Endometrial microvascular endothelial cells (primary cell): Measurements from ENCODE around the gene SELP. TPM values are rescaled to one million over a fixed set of nuclear protein-coding genes. Genes with fewer than 3 reads are reported as not detected.

ENCODE experiments used
- in situ Hi-C: cut with HindIII; loops from 2 replicates; pipeline ENCODE4 v1.10.0; 2017; ENCODE audit warnings: low sequenced_read_pairs, low pct_unique_long_range_greater_than_20kb; ENCODE audit errors: inconsistent ontology term
- total RNA-seq: library from RNA; depleted of rRNA; stranded (reverse); fragments of >200 nt; gene quantifications from one replicate; pipeline ENCODE4 v1.2.3, GENCODE V29; 2015; ENCODE audit errors: inconsistent ontology term

Gene SELP
- total RNA-seq, 1 donor from 2014 or later, result 3.3 TPM

- in situ Hi-C loops, result no loop called here
Observed at GRCh38 chr1:169585181-169585580, 44.7 kb downstream of the SELP start.

GRCh38 chr1:169584483-169585144 lies 45.3 kb downstream of the SELP start:
- in situ Hi-C loops, result no loop called here

- in situ Hi-C loops, result no loop called here
Observed at GRCh38 chr1:169577981-169578738, 51.8 kb downstream of the SELP start.

- in situ Hi-C loops, result no loop called here
Observed at GRCh38 chr1:169576935-169577331, 53.0 kb downstream of the SELP start.

GRCh38 chr1:169576241-169576934 lies 53.5 kb downstream of the SELP start:
- in situ Hi-C loops, result no loop called here

- in situ Hi-C loops, result no loop called here
Observed at GRCh38 chr1:169574336-169574735, 55.6 kb downstream of the SELP start.

- in situ Hi-C loops, result no loop called here
Observed at GRCh38 chr1:169572187-169572586, 57.7 kb downstream of the SELP start.

- in situ Hi-C loops, result no loop called here
Observed at GRCh38 chr1:169571450-169571849, 58.5 kb downstream of the SELP start.

- in situ Hi-C loops, result no loop called here
Observed at GRCh38 chr1:169570172-169570574, 59.8 kb downstream of the SELP start.

GRCh38 chr1:169568497-169568896 lies 61.4 kb downstream of the SELP start:
- in situ Hi-C loops, result no loop called here

- in situ Hi-C loops, result no loop called here
Observed at GRCh38 chr1:169565335-169566271, 64.3 kb downstream of the SELP start.

GRCh38 chr1:169563650-169564049 lies 66.3 kb downstream of the SELP start:
- in situ Hi-C loops, result no loop called here

- in situ Hi-C loops, result no loop called here
Observed at GRCh38 chr1:169563019-169563615, 66.8 kb downstream of the SELP start.

GRCh38 chr1:169561692-169562091 lies 68.2 kb downstream of the SELP start:
- in situ Hi-C loops, result no loop called here

- in situ Hi-C loops, result no loop called here
Observed at GRCh38 chr1:169557131-169557530, 72.8 kb downstream of the SELP start.

- in situ Hi-C loops, result no loop called here
Observed at GRCh38 chr1:169550294-169550693, 79.6 kb downstream of the SELP start.

GRCh38 chr1:169548282-169548681 lies 81.6 kb downstream of the SELP start:
- in situ Hi-C loops, result no loop called here

- in situ Hi-C loops, result no loop called here
Observed at GRCh38 chr1:169546087-169546995, 83.6 kb downstream of the SELP start.
